22Rv1 (cell line): ENCODE data around the gene LRRTM1.

Experiments used
- ZFX ChIP-seq: fragments of 450-650 bp; IDR thresholded peaks from 2 replicates; pipeline ENCODE4 v1.6.1; 2017; ENCODE audit warnings: antibody characterized with exemption, borderline replicate concordance
- TF ChIP-seq, protein P1 (sequence below): fragments of 450-650 bp; IDR thresholded peaks from 2 replicates; pipeline ENCODE4 v1.5.1; 2017; ENCODE audit warnings: mild to moderate bottlenecking

DNA sequence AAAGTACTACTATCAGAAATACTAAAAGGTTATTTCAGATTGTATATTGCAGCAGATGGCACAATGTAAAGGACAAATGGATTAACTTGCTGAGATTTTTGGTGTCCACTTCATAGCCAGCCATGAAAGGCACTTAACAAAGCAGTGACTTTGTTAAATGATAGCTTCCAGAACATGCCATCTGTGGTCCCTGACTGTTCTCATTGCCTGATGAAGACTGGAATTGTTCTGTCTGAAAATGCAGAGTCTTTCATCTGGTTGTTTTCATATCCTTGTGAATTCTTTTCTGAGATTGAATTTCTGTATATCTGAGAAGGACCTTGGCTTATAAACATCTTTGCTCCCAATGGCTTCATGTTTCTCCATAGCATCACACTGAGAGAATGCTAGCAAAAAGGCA is 44.4 kb upstream of the LRRTM1 start:
- TF ChIP-seq, protein P1, sequence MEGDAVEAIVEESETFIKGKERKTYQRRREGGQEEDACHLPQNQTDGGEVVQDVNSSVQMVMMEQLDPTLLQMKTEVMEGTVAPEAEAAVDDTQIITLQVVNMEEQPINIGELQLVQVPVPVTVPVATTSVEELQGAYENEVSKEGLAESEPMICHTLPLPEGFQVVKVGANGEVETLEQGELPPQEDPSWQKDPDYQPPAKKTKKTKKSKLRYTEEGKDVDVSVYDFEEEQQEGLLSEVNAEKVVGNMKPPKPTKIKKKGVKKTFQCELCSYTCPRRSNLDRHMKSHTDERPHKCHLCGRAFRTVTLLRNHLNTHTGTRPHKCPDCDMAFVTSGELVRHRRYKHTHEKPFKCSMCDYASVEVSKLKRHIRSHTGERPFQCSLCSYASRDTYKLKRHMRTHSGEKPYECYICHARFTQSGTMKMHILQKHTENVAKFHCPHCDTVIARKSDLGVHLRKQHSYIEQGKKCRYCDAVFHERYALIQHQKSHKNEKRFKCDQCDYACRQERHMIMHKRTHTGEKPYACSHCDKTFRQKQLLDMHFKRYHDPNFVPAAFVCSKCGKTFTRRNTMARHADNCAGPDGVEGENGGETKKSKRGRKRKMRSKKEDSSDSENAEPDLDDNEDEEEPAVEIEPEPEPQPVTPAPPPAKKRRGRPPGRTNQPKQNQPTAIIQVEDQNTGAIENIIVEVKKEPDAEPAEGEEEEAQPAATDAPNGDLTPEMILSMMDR: no peak
- TF ChIP-seq ZFX: no peak
